HAP-1 (cell line): ENCODE measurements around the gene ARHGAP15.

Experiments used
- DNase-seq, 2 experiments: peaks; one replicate each; pipeline ENCODE4 v3.0.0-alpha.2; 2016 to 2020; ENCODE audit warnings: low spot score in 2 of 2
- H3K27me3 ChIP-seq: fragments of 250-450 bp; sonication (Bioruptor Pico); 2 replicates; pipeline ENCODE4 v1.5.1; 2020; ENCODE audit warnings: low read depth, mild to moderate bottlenecking, moderate library complexity
- H3K36me3 ChIP-seq: fragments of 250-450 bp; sonication (Bioruptor Pico); replicated peaks from 2 replicates; pipeline ENCODE4 v1.5.1; 2020; ENCODE audit warnings: mild to moderate bottlenecking
- H3K4me1 ChIP-seq: fragments of 250-450 bp; sonication (Bioruptor Pico); 2 replicates; pipeline ENCODE4 v1.5.1; 2020; ENCODE audit warnings: mild to moderate bottlenecking
- H3K4me3 ChIP-seq: fragments of 250-450 bp; sonication (Bioruptor Pico); 2 replicates; pipeline ENCODE4 v1.5.1; 2020; ENCODE audit warnings: mild to moderate bottlenecking, moderate library complexity
- H3K9me3 ChIP-seq: fragments of 250-450 bp; sonication (Bioruptor Pico); 2 replicates; pipeline ENCODE4 v1.5.1; 2020; ENCODE audit warnings: mild to moderate bottlenecking, moderate library complexity
- in situ Hi-C: fragments of 300-500 bp; cut with MboI; formaldehyde crosslinking; loops from 3 replicates; pipeline ENCODE4 v1.14.3; 2020; ENCODE audit warnings: low sequenced_read_pairs, inconsistent platforms, mixed read lengths

ARHGAP15 gene

GRCh38 chr2:143728498-143728897 is 599.3 kb downstream of the ARHGAP15 start:
- H3K27me3 ChIP-seq: no peaks in the 10 kb centered on the region
- H3K4me1 ChIP-seq: no peaks in the 10 kb centered on the region
- DNase-seq: no peak
- H3K9me3 ChIP-seq: no peaks in the 10 kb centered on the region
- H3K36me3 ChIP-seq: no peaks in the 10 kb centered on the region
- in situ Hi-C loops: no loop called here
- no peak overlapping the region for H3K4me3 ChIP-seq

- Histone ChIP-seq H3K36me3 (no peaks in the 10 kb centered on the region), H3K4me1 (no peaks in the 10 kb centered on the region), H3K4me3 (no peak overlapping the region), H3K27me3 (no peaks in the 10 kb centered on the region), H3K9me3 (no peaks in the 10 kb centered on the region)
- no peak for DNase-seq
- in situ Hi-C loops: no loop called here
These were observed 600.1 kb downstream of the ARHGAP15 start for GRCh38 chr2:143729296-143729814.

- in situ Hi-C loops: no loop called here
- H3K4me3 ChIP-seq: no peak overlapping the region
These were observed 601.1 kb downstream of the ARHGAP15 start for GRCh38 chr2:143730155-143730952.

GRCh38 chr2:143730953-143731260 is 601.7 kb downstream of the ARHGAP15 start:
- DNase-seq: no peak
- Histone ChIP-seq H3K4me1 (no peaks in the 10 kb centered on the region), H3K36me3 (no peaks in the 10 kb centered on the region), H3K27me3 (no peaks in the 10 kb centered on the region), H3K9me3 (no peaks in the 10 kb centered on the region), H3K4me3 (no peak overlapping the region)
- in situ Hi-C loops: no loop called here

More at GRCh38 chr2:143730155-143730952, 601.1 kb downstream of the ARHGAP15 start:
- no peaks in the 10 kb centered on the region for H3K9me3 ChIP-seq
- no peaks in the 10 kb centered on the region for H3K36me3 ChIP-seq
- DNase-seq: no peak
- H3K4me1 ChIP-seq: no peaks in the 10 kb centered on the region
- no peaks in the 10 kb centered on the region for H3K27me3 ChIP-seq

GRCh38 chr2:143732076-143732475 is 602.9 kb downstream of the ARHGAP15 start:
- Histone ChIP-seq H3K4me3 (no peak overlapping the region), H3K27me3 (no peaks in the 10 kb centered on the region), H3K4me1 (no peaks in the 10 kb centered on the region), H3K9me3 (no peaks in the 10 kb centered on the region), H3K36me3 (no peaks in the 10 kb centered on the region)
- in situ Hi-C loops: no loop called here
- DNase-seq: no peak

- Histone ChIP-seq H3K4me3 (no peak overlapping the region), H3K4me1 (no peaks in the 10 kb centered on the region), H3K36me3 (no peaks in the 10 kb centered on the region), H3K27me3 (no peaks in the 10 kb centered on the region), H3K9me3 (no peaks in the 10 kb centered on the region)
- DNase-seq: no peak
- in situ Hi-C loops: no loop called here
These were observed 603.7 kb downstream of the ARHGAP15 start for GRCh38 chr2:143732871-143733270.

GRCh38 chr2:143734507-143734906 is 605.3 kb downstream of the ARHGAP15 start:
- no peaks in the 10 kb centered on the region for H3K36me3 ChIP-seq
- no peaks in the 10 kb centered on the region for H3K9me3 ChIP-seq
- H3K27me3 ChIP-seq: no peaks in the 10 kb centered on the region
- H3K4me3 ChIP-seq: no peak overlapping the region
- H3K4me1 ChIP-seq: no peaks in the 10 kb centered on the region
- DNase-seq: no peak
- in situ Hi-C loops: no loop called here

- Histone ChIP-seq H3K36me3 (no peaks in the 10 kb centered on the region), H3K9me3 (no peaks in the 10 kb centered on the region), H3K4me1 (peaks cover 11% of the 10 kb centered on the region), H3K27me3 (no peaks in the 10 kb centered on the region), H3K4me3 (no peak overlapping the region)
- in situ Hi-C loops: no loop called here
- DNase-seq: no peak
These were observed 607.7 kb downstream of the ARHGAP15 start for GRCh38 chr2:143736904-143737303.

GRCh38 chr2:143740431-143740830 is 611.2 kb downstream of the ARHGAP15 start:
- Histone ChIP-seq H3K27me3 (no peaks in the 10 kb centered on the region), H3K4me1 (peaks cover 11% of the 10 kb centered on the region), H3K4me3 (no peak overlapping the region), H3K36me3 (no peaks in the 10 kb centered on the region), H3K9me3 (no peaks in the 10 kb centered on the region)
- in situ Hi-C loops: no loop called here
- peak in 1 of 2 experiments; percentile 60 for DNase-seq

- Histone ChIP-seq H3K4me1 (peaks cover 11% of the 10 kb centered on the region), H3K9me3 (no peaks in the 10 kb centered on the region)
These were observed 612.0 kb downstream of the ARHGAP15 start for GRCh38 chr2:143741205-143741604.

GRCh38 chr2:143742581-143742980 is 613.4 kb downstream of the ARHGAP15 start:
- no peaks in the 10 kb centered on the region for H3K36me3 ChIP-seq
- in situ Hi-C loops: no loop called here

More at GRCh38 chr2:143741205-143741604, 612.0 kb downstream of the ARHGAP15 start:
- no peaks in the 10 kb centered on the region for H3K36me3 ChIP-seq
- H3K4me3 ChIP-seq: no peak overlapping the region
- DNase-seq: no peak
- H3K27me3 ChIP-seq: no peaks in the 10 kb centered on the region
- in situ Hi-C loops: no loop called here

GRCh38 chr2:143744114-143744513 is 614.9 kb downstream of the ARHGAP15 start:
- no peak for DNase-seq
- H3K27me3 ChIP-seq: no peaks in the 10 kb centered on the region; the same call in 1 of the 2 replicates
- H3K4me1 ChIP-seq: peaks cover 11% of the 10 kb centered on the region
- H3K4me3 ChIP-seq: no peak overlapping the region
- no peaks in the 10 kb centered on the region for H3K9me3 ChIP-seq
- no peaks in the 10 kb centered on the region for H3K36me3 ChIP-seq
- in situ Hi-C loops: no loop called here

More at GRCh38 chr2:143742581-143742980, 613.4 kb downstream of the ARHGAP15 start:
- no peak for DNase-seq
- Histone ChIP-seq H3K9me3 (no peaks in the 10 kb centered on the region), H3K27me3 (no peaks in the 10 kb centered on the region), H3K4me1 (peaks cover 11% of the 10 kb centered on the region), H3K4me3 (no peak overlapping the region)

GRCh38 chr2:143745060-143745459 is 615.8 kb downstream of the ARHGAP15 start:
- no peaks in the 10 kb centered on the region; the same call in 1 of the 2 replicates for H3K27me3 ChIP-seq
- H3K4me3 ChIP-seq: no peak overlapping the region
- H3K9me3 ChIP-seq: no peaks in the 10 kb centered on the region
- DNase-seq: no peak
- H3K4me1 ChIP-seq: peaks cover 9% of the 10 kb centered on the region
- in situ Hi-C loops: no loop called here
- H3K36me3 ChIP-seq: no peaks in the 10 kb centered on the region

GRCh38 chr2:143754742-143755141 is 625.5 kb downstream of the ARHGAP15 start:
- H3K27me3 ChIP-seq: no peaks in the 10 kb centered on the region
- H3K4me3 ChIP-seq: no peak overlapping the region
- DNase-seq: no peak
- H3K9me3 ChIP-seq: no peaks in the 10 kb centered on the region
- in situ Hi-C loops: no loop called here
- peaks cover 31% of the 10 kb centered on the region for H3K4me1 ChIP-seq
- H3K36me3 ChIP-seq: no peaks in the 10 kb centered on the region
